Keratinocyte (primary cell): Measurements from ENCODE around the gene ALS2CL. TPM values are rescaled to one million over a fixed set of nuclear protein-coding genes. Genes with fewer than 3 reads are reported as not detected.

Experiments used
- DNase-seq: peaks from one replicate; pipeline ENCODE4 v3.0.0-alpha.2; 2011; ENCODE audit warnings: low read depth, missing footprints, low spot score
- FAIRE-seq: peaks from 2 replicates; lab custom pipeline; 2011; peaks lifted over from hg19 to GRCh38; lab: Jason Lieb, UNC
- H2AFZ ChIP-seq: 2 replicates; pipeline ENCODE4 v1.6.0; 2012; ENCODE audit warnings: low read length, control low read depth, inconsistent platforms; ENCODE audit not compliant: control insufficient read depth
- H3K27ac ChIP-seq: 2 replicates; pipeline ENCODE4 v1.5.1; 2011; ENCODE audit warnings: low read length; ENCODE audit not compliant: control insufficient read depth, insufficient read depth
- H3K27me3 ChIP-seq: 3 replicates; pipeline ENCODE4 v1.6.0; 2011; ENCODE audit warnings: low read length; ENCODE audit not compliant: control insufficient read depth, insufficient read depth; ENCODE audit errors: extremely low read depth
- H3K36me3 ChIP-seq, 2 experiments: 2 replicates in 1 of 2; 3 replicates in 1 of 2; pipeline ENCODE4 v1.5.1; 2011; ENCODE audit warnings: low read length in 2 of 2, mild to moderate bottlenecking in 1 of 2; ENCODE audit not compliant: control insufficient read depth in 2 of 2, insufficient read depth in 2 of 2; ENCODE audit errors: extremely low read depth in 1 of 2
- H3K4me1 ChIP-seq: 3 replicates; pipeline ENCODE4 v1.5.1; 2011; ENCODE audit warnings: low read length; ENCODE audit not compliant: control insufficient read depth, insufficient read depth; ENCODE audit errors: extremely low read depth
- H3K4me2 ChIP-seq: 3 replicates; pipeline ENCODE4 v1.6.0; 2011; ENCODE audit warnings: low read depth, low read length; ENCODE audit not compliant: control insufficient read depth, insufficient read depth; ENCODE audit errors: extremely low read depth
- H3K4me3 ChIP-seq, 3 experiments: fragments of 200-600 bp in 1 of 3; sonication (generic) in 1 of 3; 2 replicates in 2 of 3; 3 replicates in 1 of 3; pipeline ENCODE4 v1.5.1; 2011 to 2016; ENCODE audit warnings: low read length in 3 of 3, mild to moderate bottlenecking in 3 of 3, control low read depth in 2 of 3, inconsistent platforms in 1 of 3, low read depth in 1 of 3, mixed read lengths in 1 of 3, mixed run types in 1 of 3, moderate library complexity in 1 of 3; ENCODE audit not compliant: control insufficient read depth in 2 of 3, insufficient read depth in 2 of 3; ENCODE audit errors: extremely low read depth in 1 of 3
- H3K79me2 ChIP-seq: 2 replicates; pipeline ENCODE4 v1.6.0; 2012; ENCODE audit warnings: low read length; ENCODE audit not compliant: control insufficient read depth, insufficient read depth
- H3K9ac ChIP-seq: 3 replicates; pipeline ENCODE4 v1.6.0; 2011; ENCODE audit warnings: low read length; ENCODE audit not compliant: control insufficient read depth, insufficient read depth; ENCODE audit errors: extremely low read depth
- H3K9me1 ChIP-seq: 3 replicates; pipeline ENCODE4 v1.6.0; 2011; ENCODE audit warnings: low read length; ENCODE audit not compliant: control insufficient read depth, insufficient read depth; ENCODE audit errors: extremely low read depth
- H3K9me3 ChIP-seq: 2 replicates; pipeline ENCODE4 v1.5.1; 2012; ENCODE audit warnings: low read depth, low read length; ENCODE audit not compliant: control insufficient read depth
- H4K20me1 ChIP-seq: 3 replicates; pipeline ENCODE4 v1.6.0; 2011; ENCODE audit warnings: low read length; ENCODE audit not compliant: control insufficient read depth, insufficient read depth; ENCODE audit errors: extremely low read depth
- EZH2 ChIP-seq: IDR thresholded peaks from one replicate; pipeline ENCODE4 v1.6.1; 2012; ENCODE audit warnings: inconsistent platforms, mild to moderate bottlenecking, low read length, moderate library complexity
- dilution Hi-C: fragments of 300-500 bp; cut with MboI; formaldehyde crosslinking; loops from one replicate; pipeline ENCODE4 v1.7.0; 2020; ENCODE audit warnings: low sequenced_read_pairs; ENCODE audit not compliant: extremely low pct_ligation_motif_present
- polyA plus RNA-seq, 5 experiments: library from polyadenylated mRNA; depleted of rRNA in 3 of 5; stranded (reverse) in 3 of 5; stranded (forward) in 1 of 5; unstranded in 1 of 5; fragments of >200 nt; gene quantifications; 1 replicate in 1 of 5; 2 replicates in 3 of 5; 3 replicates in 1 of 5; pipeline versions ENCODE4 v1.2.1 to v1.2.3, GENCODE V29; 2011 to 2012; ENCODE audit warnings: missing spikeins in 2 of 5, low read depth in 1 of 5, low replicate concordance in 1 of 5
- TF ChIP-seq, protein P1 (sequence below), 3 experiments: IDR thresholded peaks in 1 of 3; conservative IDR thresholded peaks in 1 of 3; optimal IDR thresholded peaks in 1 of 3; 2 replicates in 2 of 3; 3 replicates in 1 of 3; pipeline versions ENCODE3 to v1.5.1; 2011; ENCODE audit warnings: low read length in 3 of 3, mild to moderate bottlenecking in 3 of 3, moderate library complexity in 2 of 3, control low read depth in 1 of 3, inconsistent platforms in 1 of 3; ENCODE audit not compliant: insufficient read depth in 2 of 3; ENCODE audit errors: extremely low read depth in 1 of 3

The ALS2CL gene
- polyA plus RNA-seq, 1 donor (not counting 4 experiments of a cell fraction or from before 2014, with no cell fraction given) = 40.9 TPM

DNA sequence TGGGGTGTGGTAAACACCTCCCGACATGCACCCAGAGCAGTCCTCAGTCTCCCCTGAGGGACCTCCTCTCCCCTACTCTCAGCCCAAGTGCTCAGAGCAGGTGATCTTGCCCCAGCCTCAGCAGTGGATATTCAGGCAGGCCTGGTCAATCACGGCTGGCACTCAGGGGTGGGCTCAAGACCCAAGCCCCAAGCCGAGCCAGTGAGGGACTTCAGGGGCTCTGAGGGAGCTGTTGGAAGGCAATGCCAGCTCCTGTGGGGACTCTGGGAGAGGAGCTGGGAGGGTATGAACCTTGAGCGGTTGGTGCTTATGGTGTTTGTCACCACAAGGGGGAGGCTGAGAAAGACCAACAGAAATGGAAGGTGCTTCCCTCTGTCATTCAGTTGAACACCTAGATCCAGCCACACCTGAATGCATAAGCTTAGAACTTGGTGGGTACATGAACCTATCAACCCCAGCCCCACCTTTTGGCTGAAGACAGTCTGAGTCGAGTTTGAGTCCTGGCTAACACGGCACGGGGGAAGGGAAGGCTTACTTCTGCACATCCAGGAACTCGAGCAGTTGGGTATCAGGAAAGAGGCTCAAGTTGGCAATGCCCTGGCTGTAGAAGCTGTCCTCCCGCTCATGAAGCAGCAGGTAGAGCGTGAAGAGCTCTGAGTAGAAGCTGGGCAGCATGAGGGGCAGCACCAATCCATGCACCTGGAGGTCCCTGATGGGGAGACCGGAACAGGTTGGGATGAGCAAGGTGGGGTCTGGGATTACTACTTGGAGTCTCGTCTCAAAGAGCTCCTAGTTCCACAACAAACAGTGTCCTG lies 19.2 kb downstream of the ALS2CL start:
- Histone ChIP-seq H3K4me2 (no peak overlapping the region), H3K9ac (no peak overlapping the region), H3K9me1 (no peaks in the 10 kb centered on the region), H3K27ac (no peak overlapping the region), H3K4me1 (no peaks in the 10 kb centered on the region), H3K27me3 (no peaks in the 10 kb centered on the region), H3K79me2 (no peaks in the 10 kb centered on the region), H3K9me3 (no peaks in the 10 kb centered on the region), H3K4me3 (no peak overlapping the region), H4K20me1 (no peaks in the 10 kb centered on the region), H3K36me3 (peaks cover 50 to 63% of the 10 kb centered on the region in 2 experiments), H2AFZ (no peak overlapping the region)
- TF ChIP-seq EZH2 = no peak
- TF ChIP-seq, protein P1, sequence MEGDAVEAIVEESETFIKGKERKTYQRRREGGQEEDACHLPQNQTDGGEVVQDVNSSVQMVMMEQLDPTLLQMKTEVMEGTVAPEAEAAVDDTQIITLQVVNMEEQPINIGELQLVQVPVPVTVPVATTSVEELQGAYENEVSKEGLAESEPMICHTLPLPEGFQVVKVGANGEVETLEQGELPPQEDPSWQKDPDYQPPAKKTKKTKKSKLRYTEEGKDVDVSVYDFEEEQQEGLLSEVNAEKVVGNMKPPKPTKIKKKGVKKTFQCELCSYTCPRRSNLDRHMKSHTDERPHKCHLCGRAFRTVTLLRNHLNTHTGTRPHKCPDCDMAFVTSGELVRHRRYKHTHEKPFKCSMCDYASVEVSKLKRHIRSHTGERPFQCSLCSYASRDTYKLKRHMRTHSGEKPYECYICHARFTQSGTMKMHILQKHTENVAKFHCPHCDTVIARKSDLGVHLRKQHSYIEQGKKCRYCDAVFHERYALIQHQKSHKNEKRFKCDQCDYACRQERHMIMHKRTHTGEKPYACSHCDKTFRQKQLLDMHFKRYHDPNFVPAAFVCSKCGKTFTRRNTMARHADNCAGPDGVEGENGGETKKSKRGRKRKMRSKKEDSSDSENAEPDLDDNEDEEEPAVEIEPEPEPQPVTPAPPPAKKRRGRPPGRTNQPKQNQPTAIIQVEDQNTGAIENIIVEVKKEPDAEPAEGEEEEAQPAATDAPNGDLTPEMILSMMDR (optimal IDR thresholded peaks at IDR 0.05 in 1 of 3, IDR thresholded peaks at IDR 0.05 in 1 of 3, conservative IDR thresholded peaks at IDR 0.05 in 1 of 3; ENCODE audit: extremely low read depth in 1 of 3, insufficient read depth in 2 of 3, low read length in 3 of 3) = peak in 2 of 3 experiments; percentile 16 to 40
- dilution Hi-C loops = no loop called here
- FAIRE-seq = no peak
- no peak for DNase-seq

DNA sequence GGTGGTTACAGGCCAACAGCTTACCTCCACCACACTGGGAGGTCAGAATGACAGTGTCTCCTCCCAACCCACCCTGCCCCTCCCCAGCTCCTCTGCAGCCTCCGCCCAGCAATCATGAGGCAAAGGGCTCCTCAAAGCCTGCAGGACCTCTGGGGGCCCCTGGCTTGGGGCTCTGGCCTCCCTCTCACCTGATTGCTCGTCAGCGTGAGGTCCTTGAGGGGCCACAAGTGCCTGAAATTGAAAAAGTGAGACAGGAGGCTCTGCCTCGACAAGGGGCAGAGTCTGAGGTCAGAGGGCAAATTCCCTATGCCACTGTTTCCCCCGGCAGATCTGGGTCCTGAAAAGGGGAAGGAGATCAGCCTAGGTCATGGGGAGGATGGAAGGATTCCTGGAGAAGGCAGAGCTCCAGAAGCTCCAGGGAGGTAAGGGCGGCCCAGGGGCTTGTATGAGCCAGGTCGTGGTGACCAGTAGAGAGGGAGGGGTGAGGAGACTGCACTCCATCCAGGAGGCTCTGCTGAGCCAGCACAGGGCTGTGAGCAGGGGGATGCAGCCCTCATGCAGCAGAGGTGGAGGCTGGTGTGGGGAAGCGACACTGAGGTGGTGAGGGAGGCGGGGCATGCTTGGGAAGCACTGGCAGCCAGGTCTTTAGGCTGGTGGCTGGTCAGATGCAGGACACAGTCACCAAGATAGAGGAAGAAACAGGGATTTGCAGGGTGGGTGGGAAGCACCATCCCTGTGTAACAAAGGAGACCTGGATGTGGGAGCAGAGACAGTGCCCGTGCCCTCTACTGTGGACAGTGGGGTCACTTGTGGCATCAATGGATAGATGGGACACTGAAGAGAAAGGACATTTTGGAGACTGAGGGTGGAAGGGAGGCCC lies 20.1 kb downstream of the ALS2CL start:
- no peaks in the 10 kb centered on the region for H3K9me3 ChIP-seq
- no peak overlapping the region for H3K27ac ChIP-seq
- dilution Hi-C loops = no loop called here
- DNase-seq (no peak), FAIRE-seq (no peak)
- no peak overlapping the region for H3K9ac ChIP-seq
- no peak for TF ChIP-seq EZH2
- TF ChIP-seq, protein P1 (optimal IDR thresholded peaks at IDR 0.05 in 1 of 3, IDR thresholded peaks at IDR 0.05 in 1 of 3, conservative IDR thresholded peaks at IDR 0.05 in 1 of 3; ENCODE audit: extremely low read depth in 1 of 3, insufficient read depth in 2 of 3, low read length in 3 of 3) = no peak
- H3K79me2 ChIP-seq = no peaks in the 10 kb centered on the region
- H4K20me1 ChIP-seq = no peaks in the 10 kb centered on the region
- no peaks in the 10 kb centered on the region for H3K4me1 ChIP-seq
- no peaks in the 10 kb centered on the region for H3K9me1 ChIP-seq
- H2AFZ ChIP-seq = no peak overlapping the region
- H3K36me3 ChIP-seq = peaks cover 45 to 57% of the 10 kb centered on the region in 2 experiments
- no peak overlapping the region for H3K4me3 ChIP-seq
- no peak overlapping the region for H3K4me2 ChIP-seq
- no peaks in the 10 kb centered on the region for H3K27me3 ChIP-seq
